GM19467 (cell line): ENCODE data around the gene BRMS1.
"Not testable (repeated sequence)": the region's sequence is repeated elsewhere in the genome, so short reads cannot be mapped to it uniquely, and the experiment has no call there.

Source experiments
- ATAC-seq: cut with Tn5 transposase; IDR thresholded peaks from one replicate; pipeline ENCODE4 v1.9.1; 2021; ENCODE audit warnings: mild to moderate bottlenecking, moderate library complexity; ENCODE audit not compliant: unreplicated experiment

The BRMS1 gene

DNA sequence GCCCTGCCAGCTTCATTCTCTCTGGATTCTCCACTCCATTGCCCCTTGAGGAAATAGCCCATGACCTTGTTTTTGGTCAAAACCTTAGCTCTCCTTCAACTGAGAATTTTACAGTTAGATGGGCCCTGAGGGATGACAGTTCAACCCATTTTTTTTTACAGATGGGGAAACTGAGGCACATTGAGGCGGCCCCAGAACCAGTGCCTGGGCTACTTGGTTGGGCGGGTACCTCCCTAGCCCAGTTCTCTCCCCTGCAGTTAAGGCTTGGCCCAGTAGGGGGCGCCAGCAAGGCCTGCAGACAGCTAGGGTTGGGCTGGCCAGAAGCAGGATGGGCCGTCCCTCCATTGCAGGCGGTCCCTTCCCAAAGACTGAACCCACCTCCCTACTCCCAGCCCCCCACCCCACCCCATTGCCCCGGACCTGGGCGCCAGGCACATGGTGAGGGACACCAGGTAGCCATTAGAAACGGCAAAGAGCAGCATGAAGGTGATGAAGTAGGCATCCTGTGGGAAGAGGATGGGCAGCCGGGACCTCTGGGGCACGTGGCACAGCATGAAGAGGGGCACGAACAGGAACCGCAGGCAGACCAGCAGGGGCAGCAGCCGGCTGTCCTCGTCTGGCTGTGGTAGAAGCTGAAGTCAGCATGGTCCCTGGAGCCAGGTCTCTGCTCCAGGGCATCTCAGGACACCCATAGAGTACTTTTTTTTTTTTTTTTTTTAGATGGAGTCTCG, 19.1 kb upstream of the BRMS1 start:
- ATAC-seq = no peak

DNA sequence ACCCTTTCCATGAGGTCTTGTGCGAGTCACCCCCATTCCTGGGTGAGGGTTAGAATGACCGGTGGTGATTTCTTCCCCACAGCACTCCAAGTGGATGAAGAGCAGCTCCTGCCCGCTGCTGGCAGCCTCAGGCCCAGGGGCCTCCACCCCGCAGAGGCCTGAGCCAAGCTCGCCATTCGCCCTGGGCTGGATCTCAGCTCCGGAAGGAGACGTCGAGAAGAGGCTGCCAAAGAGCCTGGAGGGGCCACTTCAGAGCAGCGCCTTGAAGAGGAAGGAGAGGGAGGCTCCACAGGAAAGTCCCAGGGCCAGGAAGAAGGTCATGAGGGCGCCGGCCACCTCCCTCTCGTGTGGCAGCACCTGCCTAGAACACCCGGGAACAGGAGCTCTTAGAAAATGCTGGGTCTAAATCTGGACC, 18.3 kb upstream of the BRMS1 start:
- ATAC-seq = no peak

DNA sequence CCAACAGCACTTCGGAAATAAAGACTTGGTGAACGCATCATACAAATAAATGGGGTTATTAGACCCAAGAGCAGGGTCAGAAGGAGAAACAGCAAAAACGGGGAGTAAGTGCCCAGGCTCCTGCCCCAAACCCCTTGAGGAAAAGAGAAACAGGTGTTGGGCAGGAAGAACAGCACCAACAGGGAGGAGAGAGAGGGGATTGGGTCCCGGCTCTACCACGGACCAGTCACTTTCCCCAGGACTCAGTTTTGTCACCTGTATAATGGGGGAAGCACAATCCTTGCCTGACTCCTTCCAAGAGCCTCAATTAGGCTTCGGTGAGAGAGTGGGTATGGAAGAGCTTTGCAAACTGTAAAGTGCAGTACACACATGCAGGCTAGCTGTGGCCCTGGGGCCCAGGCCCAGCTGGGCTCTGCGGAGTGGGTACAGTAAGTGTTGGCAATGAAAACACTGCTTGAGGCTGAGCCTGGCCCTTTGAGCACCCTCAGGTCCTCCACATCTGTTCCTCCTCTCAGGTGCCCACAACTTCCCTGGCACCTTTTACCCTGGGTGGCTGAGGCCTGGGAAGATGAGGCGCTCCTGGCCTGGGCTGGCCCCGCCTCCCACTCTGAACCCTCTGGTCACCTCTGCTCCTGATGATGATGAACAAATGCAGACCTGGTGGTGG, 17.7 kb upstream of the BRMS1 start:
- ATAC-seq = no peak

DNA sequence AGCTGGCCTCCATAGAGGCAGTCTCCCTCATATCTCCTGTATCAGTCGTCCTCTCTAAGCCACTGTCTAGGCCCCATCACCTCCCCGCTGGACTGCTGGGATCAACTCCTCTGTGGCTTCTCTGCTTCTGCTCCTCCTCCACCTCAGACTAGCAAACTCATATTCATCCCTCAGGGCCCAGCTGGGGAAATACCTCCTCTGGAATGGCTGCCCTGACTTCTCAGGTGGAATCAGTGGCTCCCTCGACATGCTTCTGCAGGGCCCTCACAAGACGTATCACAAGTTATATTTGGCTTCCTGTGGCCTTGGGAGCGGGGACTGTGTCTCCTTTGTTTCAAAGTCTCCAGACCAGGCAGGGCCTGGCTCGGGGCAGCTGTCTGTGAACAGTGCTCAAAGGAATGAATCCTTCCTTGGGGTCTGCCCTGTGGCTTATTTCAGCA, 16.6 kb upstream of the BRMS1 start:
- ATAC-seq = no peak

DNA sequence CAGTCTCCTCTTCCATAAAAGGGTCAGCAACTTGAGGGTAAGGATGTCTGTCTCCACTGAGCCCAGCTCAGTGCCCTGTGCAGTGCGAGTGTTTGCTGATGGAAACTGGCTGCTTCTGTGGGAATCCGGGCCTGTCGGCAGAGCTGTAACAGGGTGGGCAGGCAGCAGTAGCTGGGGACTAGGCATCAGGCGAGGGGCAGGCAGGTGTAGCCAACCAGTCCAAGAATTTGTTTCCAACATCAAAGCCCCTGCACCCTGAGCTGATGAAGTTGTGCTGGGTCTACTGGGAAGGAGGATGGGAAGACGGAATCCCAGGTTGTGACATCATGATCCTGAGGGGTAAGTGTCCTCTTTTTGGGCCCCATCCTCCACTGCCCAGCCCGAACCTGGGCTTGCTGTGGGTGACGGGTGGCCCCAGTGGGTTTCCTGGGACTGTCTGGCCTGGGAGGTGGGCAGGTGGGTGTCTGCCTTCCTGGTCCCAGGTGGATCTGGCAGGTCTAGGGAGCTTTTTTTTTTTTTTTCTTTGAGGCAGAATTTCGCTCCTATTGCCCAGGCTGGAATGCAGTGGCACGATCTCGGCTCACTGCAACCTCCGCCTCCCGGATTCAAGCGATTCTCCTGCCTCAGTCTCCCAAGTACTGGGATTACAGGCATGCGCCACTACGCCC, 15.6 kb upstream of the BRMS1 start:
- ATAC-seq = no peak

DNA sequence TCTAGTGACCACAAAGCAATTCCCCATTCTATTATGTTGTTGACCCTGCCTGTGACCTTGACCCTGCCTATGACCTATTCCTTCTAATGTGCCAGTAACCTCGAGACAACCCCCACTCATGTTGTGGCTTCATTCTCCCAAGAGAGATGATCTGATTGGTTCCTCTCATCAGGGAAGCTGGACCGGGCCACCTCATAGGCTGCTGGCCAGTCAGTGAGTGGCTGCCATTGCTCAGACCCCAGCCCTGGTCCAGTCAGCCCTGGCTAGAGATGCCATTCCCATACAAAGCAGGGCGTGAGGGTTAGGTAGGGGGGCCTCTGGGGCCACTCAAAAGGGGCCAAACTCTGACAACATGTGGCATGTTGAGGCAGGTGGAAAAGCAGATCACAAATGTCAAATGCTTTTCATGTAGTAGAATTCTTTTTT, 14.8 kb upstream of the BRMS1 start:
- no peak for ATAC-seq

DNA sequence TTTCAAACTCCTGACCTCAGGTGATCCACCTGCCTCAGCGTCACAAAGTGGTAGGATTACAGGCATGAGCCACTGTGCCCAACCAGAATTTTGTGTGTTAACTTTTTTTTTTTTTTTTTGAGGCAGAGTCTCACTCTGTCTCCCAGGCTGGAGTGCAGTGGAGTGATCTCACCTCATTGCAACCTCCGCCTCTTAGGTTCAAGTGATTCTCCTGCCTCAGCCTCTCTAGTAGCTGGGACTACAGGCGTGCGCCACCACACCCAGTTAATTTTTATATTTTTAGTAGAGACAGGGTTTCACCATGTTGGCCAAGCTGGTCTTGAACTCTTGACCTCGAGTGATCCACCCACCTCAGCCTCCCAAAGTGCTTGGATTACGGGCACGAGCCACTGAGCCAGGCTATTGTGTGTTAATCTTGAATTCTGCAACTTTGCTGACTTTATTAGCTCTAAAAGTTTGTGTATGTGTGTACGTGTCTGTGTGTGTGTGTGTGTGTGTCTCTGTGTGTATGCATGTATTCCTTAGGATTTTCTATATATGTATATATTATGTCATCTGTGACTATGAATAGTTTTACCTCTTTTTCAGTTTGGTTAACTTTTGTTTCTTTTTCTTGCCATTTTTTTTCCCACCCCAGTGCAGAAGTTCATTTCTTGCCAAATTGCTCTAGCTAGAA, 5.8 kb upstream of the BRMS1 start:
- ATAC-seq = not testable (repeated sequence)

DNA sequence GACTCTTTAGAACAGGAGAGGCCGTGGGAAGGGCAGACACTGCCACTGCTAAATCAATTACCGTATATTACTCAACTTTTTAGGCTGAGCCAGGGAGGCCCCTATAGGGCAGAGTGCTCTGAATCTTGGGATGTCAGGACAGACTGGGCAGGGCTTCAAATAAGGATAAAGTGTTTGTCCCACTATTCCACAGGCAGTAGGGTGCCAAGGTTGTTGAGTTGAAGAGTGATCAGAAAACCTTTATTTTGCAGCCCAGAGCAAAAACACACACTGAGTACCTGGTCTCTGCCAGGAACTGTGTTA, 4.1 kb upstream of the BRMS1 start:
- no peak for ATAC-seq

DNA sequence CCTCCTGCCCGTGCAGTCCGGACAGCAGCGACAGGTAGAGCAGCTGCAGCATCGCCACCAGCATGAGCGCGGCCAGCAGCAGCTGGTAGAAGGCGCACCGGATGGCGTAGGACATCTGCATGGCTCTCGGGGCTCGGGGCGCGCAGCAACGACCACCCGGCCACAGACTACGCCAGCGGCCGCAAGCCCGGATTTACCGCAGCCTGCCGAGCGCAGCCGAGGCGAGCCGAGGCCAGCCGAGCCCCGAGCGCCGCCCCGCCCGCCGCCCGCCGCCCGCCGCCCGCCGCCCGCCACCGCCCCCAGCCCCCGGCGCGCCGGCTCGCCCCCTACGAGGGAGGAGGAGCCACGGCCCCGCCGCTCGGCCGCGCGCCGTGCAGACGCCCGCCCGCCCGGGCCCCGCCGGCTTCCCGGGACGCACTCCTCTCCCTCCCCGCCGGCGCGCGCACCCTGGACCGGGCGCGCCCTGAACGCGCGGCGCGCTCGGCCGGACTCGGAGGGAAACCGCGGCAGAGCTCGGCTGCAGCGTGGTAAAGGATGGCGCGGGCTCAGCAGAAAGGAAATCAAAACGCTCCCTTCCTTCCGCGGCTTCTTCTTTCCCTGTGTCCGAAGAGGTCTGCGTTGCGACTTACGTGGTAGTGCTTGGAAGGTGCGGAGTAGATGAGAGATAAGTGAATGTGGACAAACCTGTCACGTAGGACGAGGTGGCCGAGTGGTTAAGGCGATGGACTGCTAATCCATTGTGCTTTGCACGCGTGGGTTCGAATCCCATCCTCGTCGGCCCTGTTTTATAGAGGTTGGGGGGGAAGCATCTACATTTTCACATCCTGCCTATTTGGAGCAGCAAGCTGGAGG, 2.7 kb upstream of the BRMS1 start, which contains the start of gene B4GAT1:
B4GAT1 (minus strand) TSS at position 205 of the 852 bp plus-strand sequence; CDS start at position 121, 84 bp downstream.
- ATAC-seq = peak; percentile 42

DNA sequence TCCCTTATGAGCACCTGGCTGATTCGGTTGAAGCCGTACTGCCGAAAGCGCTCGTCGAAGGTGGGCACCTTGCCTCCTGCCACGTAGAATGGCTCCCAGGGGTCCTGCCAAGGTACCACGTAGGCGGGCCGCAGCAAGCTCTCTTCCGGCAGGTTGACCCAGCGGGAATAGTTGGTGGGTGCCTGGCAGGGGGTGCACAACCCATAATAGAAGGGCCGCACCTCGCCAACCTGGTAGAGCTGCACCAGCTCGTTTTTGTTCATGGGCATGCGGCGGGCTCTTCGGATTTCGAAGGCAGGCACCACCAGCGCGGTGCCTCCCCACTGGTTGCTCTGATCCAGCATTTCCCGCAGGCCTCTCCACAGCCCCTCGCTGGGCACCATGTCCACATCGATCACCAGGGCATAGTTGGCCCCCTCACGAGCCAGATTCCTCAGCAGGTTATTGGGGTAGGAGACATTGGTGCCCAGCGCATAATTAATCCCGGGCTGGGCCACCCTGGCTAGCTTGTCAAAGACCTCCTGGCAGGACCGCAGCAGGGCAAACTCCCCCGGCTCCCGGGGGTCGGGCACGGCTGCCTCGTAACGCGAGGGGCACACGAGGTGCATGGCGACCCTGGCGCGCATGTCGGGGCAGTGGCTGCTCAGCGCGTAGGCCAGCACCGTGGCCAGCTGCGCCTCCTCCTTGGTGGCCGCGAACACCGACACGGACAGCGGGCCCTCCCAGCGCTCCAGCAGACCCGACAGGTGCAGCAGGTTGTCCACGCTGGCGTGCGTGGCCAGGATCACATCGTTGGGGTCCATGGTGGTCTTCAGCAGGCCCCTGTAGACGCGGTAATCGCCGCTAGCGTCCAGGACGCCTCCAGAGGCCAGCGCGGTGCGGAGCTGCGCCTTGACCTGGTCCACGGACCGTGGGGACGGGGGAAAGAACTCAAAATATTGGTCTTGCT, 1.8 kb upstream of the BRMS1 start:
- no peak for ATAC-seq

DNA sequence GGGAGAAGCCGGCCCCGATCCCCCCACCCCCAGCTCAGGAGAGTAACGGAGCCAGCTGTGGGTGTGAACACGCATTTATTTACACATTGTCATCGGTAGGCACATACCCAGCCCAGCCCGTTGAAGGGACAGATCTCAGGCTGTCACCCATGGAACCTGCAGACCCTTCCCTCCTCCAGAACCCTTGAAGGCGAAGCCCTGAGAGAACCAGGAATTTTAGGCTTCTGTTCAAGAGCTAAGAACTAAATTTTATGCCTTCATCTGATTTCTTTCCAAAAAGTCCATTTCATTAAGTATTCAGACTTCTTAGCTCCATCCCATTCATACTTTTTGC, 379 bp upstream of the BRMS1 start:
- ATAC-seq = no peak

DNA sequence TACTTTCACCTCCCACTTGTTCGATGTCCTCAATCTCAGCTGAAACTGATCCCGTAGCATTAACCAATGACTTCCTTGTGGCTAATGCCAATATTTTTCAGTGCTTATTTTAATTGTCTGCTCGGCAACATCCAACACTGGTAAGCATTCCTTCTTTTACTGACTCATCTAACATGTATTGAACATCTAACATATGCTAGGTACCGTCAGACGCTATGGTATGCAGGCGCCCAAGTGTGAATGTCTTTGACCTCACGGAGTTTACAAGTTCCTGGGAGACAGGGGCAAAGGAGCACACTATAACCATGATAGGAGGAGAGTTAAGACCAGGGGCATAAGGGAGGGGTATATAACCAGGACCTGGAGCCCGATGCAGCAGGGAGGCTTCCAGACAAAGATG, 1.7 kb downstream of the BRMS1 start:
- no peak for ATAC-seq

DNA sequence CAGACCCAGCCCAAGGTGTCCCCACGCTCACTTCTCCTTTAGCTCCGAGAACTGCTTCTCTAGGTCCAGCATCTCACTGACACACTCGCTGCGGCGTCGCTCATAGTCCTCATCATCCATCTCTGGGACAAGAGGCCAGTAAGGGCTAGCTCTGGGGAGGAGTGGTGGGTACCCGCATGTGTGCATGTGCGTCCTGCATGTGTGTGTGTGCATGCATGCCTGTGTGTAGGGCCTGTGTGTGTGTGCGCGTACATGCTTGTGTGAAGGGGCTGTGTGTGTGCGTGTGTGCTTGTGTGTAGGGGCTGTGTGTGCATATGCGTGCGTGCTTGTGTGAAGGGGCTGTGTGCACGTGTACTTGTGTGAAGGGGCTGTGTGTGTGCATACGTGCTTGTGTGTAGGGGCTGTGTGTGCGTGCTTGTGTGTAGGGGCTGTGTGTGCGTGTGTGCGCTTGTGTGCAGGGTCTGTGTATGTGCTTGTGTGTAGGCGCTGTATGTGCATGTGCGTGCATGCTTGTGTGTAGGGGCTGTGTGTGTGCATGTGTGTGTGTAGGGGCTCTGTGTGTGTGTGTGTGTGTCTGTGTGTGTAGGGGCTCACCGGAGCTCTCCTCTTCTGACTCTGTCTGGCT, 3.3 kb downstream of the BRMS1 start:
- no peak for ATAC-seq

DNA sequence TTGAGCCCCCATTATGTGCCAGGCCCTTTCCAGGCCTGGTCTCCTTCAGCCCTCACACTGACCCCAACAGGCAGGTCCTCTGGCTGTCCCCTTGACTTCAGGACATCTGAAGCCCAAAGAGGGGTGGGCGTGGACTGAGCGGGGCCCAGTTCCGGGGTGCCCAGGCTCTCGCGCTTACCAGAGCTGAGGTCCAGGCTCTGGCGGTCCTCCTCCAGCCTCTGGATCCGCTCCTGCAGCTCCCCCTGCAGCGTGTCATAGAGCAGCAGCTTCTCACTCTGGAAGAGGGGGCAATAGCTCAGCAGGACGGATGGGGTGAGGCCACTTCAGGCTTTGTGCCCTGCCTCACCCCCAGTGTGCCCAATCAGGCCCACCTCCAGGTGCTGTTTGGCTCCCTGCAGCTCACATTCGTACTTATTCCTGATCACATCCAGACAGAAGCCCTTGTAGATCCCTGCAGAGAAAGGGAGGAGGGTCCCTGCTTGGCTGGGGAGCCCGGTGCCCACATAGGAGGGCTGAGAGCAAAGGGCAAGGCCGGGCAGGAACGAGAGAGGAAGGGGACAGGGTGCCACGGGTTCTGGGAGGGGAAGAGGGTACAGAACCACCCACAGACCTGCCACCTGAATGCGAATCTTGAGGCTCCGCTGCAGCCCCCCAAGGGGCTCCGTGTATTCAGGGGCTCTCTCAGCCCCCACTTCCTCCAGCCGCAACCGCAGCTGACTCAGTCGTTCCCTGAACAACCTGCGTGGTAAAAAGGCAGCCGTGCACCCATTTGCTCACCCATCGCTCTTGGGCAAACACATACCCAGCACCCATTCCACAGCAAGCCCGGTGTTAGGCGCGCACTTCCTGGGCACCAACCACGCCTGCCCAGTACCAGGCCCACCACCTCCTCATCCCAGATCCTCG, 4.1 kb downstream of the BRMS1 start:
- no peak for ATAC-seq

DNA sequence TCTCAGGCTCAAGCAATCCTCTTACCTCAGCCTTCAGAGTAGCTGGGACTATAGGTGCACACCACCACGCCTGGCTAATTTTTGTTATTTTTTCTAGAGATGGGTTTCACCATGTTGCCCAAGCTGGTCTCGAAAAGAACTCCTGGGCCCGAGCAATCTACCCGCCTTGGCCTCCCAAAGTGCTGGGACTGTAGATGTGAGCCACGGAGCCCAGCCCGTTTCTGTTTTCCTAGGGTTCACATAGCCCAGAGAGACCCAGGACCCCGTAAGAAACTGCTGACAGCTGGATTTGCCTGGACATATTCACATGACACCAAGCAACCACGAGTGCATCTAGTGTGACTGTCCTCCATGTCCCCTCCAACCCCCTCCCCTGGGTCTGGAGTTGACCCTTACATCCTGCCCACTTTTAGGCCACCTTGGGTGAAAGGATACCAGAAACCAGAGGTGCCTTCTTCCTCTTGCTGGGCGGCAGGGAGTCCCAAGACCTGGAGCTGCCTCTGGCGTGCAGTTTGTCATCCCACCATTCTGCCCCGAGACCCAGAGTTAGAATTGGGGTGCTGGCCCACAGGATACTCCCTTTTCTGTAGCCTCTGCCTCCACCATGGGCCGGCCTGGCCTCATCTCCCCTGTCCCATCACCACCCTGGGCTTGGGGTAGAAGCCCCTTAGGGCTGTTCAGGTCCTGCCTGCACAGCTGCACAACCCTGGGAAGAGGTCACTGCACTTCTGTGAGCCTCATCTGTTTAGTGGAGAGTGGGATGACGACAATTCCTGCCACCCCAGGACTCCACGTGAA, 5.0 kb downstream of the BRMS1 start:
- ATAC-seq = no peak

DNA sequence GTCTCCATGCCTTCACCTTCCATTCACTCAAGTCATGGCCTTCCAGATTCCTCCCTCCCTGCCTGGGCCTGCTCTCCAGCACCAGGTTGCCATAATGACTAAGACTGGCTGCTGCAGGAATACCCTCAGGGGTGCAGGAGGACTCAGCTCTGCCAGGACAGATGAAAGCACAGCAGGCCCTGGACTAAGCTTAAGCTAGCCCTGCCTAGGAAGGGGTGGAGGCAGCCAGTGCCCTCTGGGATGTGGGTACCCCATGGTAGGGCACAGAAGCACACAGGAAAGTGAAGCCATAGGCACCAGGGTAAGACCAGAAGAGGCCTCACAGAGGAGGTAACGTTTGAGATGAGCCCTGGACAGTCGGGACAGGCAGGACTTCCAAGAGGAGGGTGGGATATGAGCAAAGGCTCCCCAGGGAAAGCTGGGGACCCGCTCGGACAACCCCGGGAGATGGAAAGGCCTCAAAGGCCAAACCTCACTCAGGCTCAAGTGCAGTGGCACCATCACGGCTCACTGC, 5.7 kb downstream of the BRMS1 start:
- ATAC-seq = no peak
